ENCODE results near the gene NLGN3. TPM values are rescaled to one million over a fixed set of nuclear protein-coding genes. Genes with fewer than 3 reads are reported as not detected.
A peak's percentile ranks its signal among the peaks of the same experiment; 100 is the strongest.

NLGN3 gene
- total RNA-seq, 1 donor from 2014 or later: 0.20 TPM

GRCh38 chrX:71168134-71168533, 23.5 kb downstream of the NLGN3 start:
- ATAC-seq: no peak

GRCh38 chrX:71169586-71169985, 24.9 kb downstream of the NLGN3 start:
- DNase-seq (ENCODE audit: low spot score) (no peak), ATAC-seq (no peak)

More at GRCh38 chrX:71168134-71168533, 23.5 kb downstream of the NLGN3 start:
- no peak for DNase-seq (ENCODE audit: low spot score)

- no peak for DNase-seq (ENCODE audit: low spot score)
- ATAC-seq: no peak
Observed at GRCh38 chrX:71170660-71171059, 26.0 kb downstream of the NLGN3 start.

GRCh38 chrX:71171110-71171801, 26.6 kb downstream of the NLGN3 start:
- ATAC-seq (no peak), DNase-seq (ENCODE audit: low spot score) (no peak)

- ATAC-seq: no peak
Observed at GRCh38 chrX:71173440-71173839, 28.8 kb downstream of the NLGN3 start.

GRCh38 chrX:71174795-71175194, 30.2 kb downstream of the NLGN3 start:
- no peak for ATAC-seq

More at GRCh38 chrX:71173440-71173839, 28.8 kb downstream of the NLGN3 start:
- DNase-seq (ENCODE audit: low spot score): no peak

GRCh38 chrX:71175531-71175930, 30.9 kb downstream of the NLGN3 start:
- ATAC-seq (no peak), DNase-seq (ENCODE audit: low spot score) (no peak)

More at GRCh38 chrX:71174795-71175194, 30.2 kb downstream of the NLGN3 start:
- DNase-seq (ENCODE audit: low spot score): no peak

- ATAC-seq (no peak), DNase-seq (ENCODE audit: low spot score) (no peak)
Observed at GRCh38 chrX:71177327-71177726, 32.7 kb downstream of the NLGN3 start.

GRCh38 chrX:71178908-71179307, 34.3 kb downstream of the NLGN3 start:
- DNase-seq (ENCODE audit: low spot score) (no peak), ATAC-seq (peak; percentile 64)

- ATAC-seq (peak; percentile 31), DNase-seq (ENCODE audit: low spot score) (peak; percentile 49)
Observed at GRCh38 chrX:71180579-71181265, 36.1 kb downstream of the NLGN3 start.

GRCh38 chrX:71181558-71181909, 36.9 kb downstream of the NLGN3 start:
- DNase-seq (ENCODE audit: low spot score) (no peak), ATAC-seq (peak; percentile 12)

- peak; percentile 89 for DNase-seq (ENCODE audit: low spot score)
- peak; percentile 83 for ATAC-seq
Observed at GRCh38 chrX:71181910-71182799, 37.5 kb downstream of the NLGN3 start.

- no peak for DNase-seq (ENCODE audit: low spot score)
- no peak for ATAC-seq
Observed at GRCh38 chrX:71182871-71183270, 38.2 kb downstream of the NLGN3 start.

GRCh38 chrX:71183341-71183740, 38.7 kb downstream of the NLGN3 start:
- ATAC-seq: no peak
- no peak for DNase-seq (ENCODE audit: low spot score)

GRCh38 chrX:71184092-71184491, 39.5 kb downstream of the NLGN3 start:
- no peak for ATAC-seq
- no peak for DNase-seq (ENCODE audit: low spot score)

- peak; percentile 87 for DNase-seq (ENCODE audit: low spot score)
- peak; percentile 74 for ATAC-seq
Observed at GRCh38 chrX:71184803-71185495, 40.3 kb downstream of the NLGN3 start.

GRCh38 chrX:71191248-71191647, 46.6 kb downstream of the NLGN3 start:
- ATAC-seq (no peak), DNase-seq (ENCODE audit: low spot score) (no peak)

- no peak for ATAC-seq
- DNase-seq (ENCODE audit: low spot score): no peak
Observed at GRCh38 chrX:71195964-71196649, 51.5 kb downstream of the NLGN3 start.

- ATAC-seq (no peak), DNase-seq (ENCODE audit: low spot score) (no peak)
Observed at GRCh38 chrX:71198066-71198465, 53.4 kb downstream of the NLGN3 start.
